Cerebellar nuclear complex (tissue), 1 donor: ENCODE measurements around the gene UBE2O.

Source experiments
- DNase-seq, 2 experiments: peaks; one replicate each; lab custom pipeline; 2025; lab: John Stamatoyannopoulos, UW

Gene UBE2O

GRCh38 chr17:76414334-76415295 lies 38.3 kb downstream of the UBE2O start:
- peak in 1 of 2 experiments; percentile 59 for DNase-seq

GRCh38 chr17:76411247-76411646 lies 41.7 kb downstream of the UBE2O start:
- no peak for DNase-seq

DNA sequence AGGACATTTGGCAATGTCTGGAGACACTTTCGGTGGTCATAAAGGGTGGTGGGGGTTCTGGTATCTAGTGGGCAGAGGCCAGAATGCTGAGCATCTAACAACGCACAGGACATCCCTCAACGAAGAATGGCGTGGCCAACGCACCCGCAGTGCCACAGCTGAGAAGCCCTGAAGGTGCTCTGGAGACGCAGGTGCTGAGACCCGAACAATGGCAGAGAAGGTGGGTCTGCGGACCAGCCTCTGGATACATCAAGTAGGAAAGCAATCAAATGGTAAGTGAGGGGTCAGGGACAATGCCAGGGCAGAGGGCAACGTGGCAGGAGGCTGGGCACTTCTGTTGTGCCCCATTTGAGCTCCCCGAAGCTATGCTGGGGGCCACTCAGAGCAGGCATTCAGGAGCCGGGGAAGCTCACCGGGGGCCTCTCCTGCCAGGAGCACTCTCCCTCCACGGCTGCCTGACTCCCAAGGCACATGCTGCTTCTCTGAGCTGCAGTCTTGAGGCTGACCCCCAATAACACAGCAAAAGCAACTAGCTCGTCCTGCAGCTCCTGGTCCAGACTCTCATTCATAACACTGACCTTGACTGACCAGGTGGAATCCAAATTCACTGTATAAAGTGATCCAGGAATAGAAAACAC lies 42.5 kb downstream of the UBE2O start:
- DNase-seq = no peak

DNA sequence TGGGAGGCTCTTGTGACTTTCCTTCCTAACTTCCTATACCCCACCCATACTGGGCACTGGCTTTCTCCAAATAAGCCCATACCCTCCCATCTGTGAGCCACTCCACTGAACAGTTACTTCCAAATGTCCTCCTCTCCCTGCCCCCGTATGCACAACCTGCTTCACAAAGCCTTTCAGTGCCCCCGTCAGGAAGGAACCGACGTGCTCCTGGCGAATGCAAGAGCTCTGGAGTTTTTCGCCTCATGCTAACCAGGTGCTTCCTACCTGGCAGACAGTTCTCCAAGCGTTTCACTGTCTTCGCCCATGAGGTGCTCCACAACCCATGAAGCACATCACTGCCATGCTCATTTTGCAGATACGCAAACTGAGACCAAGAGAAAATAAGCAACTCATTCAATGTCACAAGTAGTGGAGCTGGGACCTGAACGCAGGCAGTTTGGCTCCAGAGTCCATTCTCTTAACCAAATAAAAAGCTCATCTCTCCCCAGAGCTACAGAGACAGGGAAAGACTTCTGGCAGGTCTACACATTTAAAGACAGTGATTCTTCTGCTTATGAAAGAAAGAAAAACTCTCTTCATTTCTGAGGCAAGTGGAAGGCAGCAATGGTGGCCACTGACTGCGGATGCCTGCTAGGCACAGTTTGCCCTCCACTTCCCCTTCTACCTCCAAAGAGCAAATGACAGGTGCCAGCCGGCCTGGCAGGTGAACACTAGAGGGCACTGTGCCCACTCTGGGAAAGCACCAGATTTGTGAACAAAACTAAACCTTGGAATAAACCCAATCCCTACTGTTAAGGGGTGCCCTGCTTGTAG lies 44.7 kb downstream of the UBE2O start:
- peak in 1 of 2 experiments; percentile 63 for DNase-seq

- no peak for DNase-seq
These were observed 45.4 kb downstream of the UBE2O start for GRCh38 chr17:76407509-76407908.

DNA sequence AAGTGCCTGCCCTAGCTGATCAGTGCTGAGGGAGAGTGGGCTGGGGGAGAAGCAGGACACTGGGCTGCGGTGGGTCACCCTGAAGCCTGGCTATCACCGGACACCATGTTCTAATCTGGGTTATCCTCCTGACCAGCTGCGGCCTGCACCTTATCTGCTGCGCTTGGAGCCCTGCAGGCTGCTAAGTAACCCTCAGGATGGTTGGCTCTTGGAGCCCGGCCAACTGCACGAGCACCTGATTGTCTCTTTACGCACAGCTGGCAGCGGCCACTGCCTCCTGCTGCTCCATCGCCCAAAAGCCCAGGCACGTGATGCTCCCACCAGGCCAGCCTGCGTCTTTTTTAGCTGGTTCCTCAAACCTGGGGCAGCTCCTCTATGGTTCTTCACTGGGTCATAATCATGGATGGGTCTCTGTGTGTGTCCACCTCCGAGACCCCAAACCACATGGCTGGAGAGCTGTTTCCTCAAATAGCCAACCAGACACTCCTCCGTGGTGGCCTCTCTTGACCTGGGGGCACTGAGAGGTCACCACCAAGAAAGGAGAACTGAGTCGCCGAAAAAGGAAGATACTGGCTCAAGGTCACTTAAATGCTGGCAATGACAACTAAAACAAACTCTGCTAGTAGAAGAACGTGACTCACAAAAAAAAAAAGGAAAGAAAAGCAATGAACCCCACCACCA lies 46.8 kb downstream of the UBE2O start:
- DNase-seq = no peak

- DNase-seq = no peak
These were observed 47.4 kb downstream of the UBE2O start for GRCh38 chr17:76405607-76405966.

DNA sequence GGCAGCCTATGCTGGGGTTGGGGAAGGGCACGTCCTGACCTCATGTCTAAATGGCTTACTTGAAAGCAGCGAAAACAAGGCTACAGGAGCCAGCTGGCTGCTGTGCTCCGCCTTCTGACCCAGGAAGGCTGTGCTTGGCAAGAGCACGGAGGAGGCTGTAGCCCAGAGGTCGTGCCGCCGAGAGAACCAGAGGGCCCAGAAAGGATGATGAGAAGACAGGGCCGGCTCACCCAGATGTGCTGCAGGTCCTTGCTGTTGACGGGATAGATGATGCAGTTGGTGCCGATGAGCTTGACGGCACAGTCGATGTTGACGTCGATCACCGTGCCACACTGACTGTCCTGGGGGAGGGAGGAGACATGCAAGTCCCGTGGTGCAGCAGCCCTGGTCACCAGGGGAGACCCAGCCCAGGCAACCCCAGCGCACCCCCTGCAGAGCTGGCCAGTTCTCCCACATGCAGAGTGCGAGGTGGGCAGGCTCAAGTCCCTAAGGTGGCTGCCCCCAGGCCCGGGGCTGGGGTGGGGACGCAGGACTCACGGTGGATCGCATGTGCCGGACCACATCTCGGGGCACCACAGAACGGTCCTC lies 47.9 kb downstream of the UBE2O start:
- DNase-seq = no peak

DNA sequence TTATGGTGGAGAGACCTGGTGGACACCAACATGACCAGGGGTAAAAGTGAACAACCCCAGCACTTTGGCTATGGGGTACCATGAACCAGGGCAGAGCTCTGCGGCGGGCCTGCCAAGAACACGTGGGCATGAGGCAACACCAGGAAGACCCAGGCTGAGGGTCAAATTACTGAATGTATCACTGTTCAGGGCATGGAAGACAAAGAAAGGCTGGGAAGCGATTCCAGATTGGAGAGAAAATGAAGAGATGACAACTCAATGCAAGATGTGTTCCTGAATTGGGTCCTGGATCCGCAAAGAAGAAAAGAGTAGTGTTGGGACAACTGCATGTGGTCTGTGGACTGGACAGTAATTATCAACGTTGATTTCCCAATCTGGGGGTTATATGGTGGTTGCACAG lies 48.7 kb downstream of the UBE2O start:
- no peak for DNase-seq

- no peak for DNase-seq
These were observed 50.2 kb downstream of the UBE2O start for GRCh38 chr17:76402711-76403110.

GRCh38 chr17:76399175-76400172 lies 53.5 kb downstream of the UBE2O start:
- no peak for DNase-seq

DNA sequence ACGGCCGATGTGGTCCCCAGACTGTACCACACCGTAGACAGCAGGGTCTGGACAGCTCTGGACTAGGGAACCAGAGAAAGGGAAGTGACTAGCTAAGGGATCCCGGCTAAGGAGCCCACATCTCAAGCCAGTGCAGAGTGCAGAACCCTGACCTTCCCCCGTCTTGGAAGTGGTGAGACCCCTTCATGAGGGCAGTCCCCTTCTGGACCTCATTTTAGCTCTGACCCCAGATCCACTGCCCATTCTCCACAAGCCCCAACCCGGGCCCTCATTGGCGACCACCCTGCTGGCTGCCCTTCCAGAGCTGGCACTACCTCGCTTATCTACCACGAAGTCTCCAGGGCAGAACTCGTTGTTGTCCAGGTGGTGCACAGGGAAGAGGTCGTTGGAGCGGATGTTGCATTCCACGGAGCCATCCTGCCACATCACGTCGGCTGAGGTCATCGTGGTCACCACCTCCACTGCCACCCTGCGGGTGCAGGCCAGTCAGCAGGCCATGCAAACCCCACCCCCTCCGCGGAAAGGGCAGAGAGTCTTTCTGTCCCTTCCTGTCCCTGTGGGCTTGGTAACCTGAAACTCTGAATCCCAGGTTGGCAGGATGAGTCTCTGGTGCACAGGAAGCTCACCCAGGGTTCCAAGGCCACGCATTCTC lies 54.3 kb downstream of the UBE2O start:
- DNase-seq = no peak

- peak in 1 of 2 experiments; percentile 64 for DNase-seq
These were observed 55.0 kb downstream of the UBE2O start for GRCh38 chr17:76397687-76398522.

DNA sequence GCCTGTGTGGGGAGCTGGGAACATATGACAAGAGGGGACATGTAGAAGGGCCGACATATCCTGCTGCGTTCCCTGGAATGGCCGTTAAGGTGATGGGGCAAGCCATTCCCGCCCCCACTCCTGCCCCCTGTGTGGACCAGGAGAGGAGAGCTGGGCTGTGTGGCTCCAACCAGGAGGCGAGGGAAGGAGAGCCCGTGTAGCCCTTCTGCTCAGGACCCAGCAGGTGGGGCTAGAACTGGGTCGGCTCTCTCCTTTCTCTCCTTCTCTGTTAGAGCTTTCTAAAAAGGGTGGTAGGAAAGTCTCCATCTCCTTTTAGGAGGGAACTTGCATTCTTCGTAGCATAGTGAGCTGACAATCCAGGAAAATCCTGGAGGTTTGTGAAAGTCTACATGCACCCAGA lies 55.8 kb downstream of the UBE2O start:
- no peak for DNase-seq

- DNase-seq = no peak
These were observed 57.0 kb downstream of the UBE2O start for GRCh38 chr17:76395980-76396379.

- no peak for DNase-seq
These were observed 58.8 kb downstream of the UBE2O start for GRCh38 chr17:76394166-76394565.

GRCh38 chr17:76391200-76391715 lies 61.7 kb downstream of the UBE2O start:
- no peak for DNase-seq

GRCh38 chr17:76390003-76390421 lies 62.9 kb downstream of the UBE2O start:
- no peak for DNase-seq
